Measurements from ENCODE around the gene SPO11.

Gene SPO11

GRCh38 chr20:57380081-57380750, 50.6 kb downstream of the SPO11 start:
- POLR2A ChIA-PET: interaction anchor here (1.2 kb wide), 1 partner anchor 11 kb away, joined by 3 read pairs; the partner anchor contains the start of gene RBM38
- CTCF ChIA-PET: interaction anchor here (1.0 to 1.1 kb wide), 3 partner anchors 9 to 122 kb away, joined by 3 to 5 read pairs (median 3); no protein-coding TSS in a partner anchor

DNA sequence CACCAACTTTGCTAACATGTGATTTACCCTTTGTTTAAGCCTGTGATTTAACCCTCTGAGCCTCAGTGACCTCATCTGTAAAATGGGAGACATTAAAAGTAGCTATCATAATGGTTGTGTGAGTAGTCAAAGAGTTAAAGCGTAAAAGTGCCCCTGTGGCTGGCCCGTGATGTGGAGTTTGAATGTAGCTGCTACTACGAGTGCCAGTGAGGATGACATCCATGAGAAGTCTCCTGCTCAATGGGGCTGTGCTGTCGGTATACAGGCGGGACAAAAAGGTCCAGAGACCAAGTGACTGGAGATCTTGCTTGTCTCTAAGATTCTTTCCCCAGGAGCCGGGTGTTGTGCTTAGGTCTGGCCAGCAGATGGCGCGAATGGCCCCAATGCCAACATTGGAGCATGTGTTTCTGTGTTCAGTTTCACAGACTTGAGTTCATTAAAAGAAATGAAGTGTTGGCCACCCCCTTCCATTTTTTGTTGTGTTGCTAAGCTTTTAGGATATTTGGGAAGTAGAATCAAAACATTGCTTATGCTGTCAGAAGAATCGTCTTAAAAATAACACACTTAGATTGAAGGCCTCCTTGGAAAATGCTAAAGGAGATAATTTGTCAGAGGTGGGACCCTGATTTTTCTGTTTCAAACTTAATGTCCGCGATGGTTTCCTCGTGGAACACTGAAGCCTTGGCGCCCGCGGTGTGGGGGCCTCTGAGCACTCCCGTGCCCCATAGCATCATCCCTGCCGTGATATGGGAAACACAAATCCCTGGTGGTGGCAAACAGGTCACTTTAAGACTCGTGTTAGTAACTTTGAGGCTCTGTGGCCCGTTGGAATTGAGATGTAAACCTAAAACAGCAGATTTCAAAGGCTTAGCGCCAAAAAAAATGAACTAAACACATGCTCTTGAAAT, 52.2 kb downstream of the SPO11 start:
- peak; percentile 81 for DNase-seq (ENCODE audit: extremely low spot score)
- TF ChIP-seq L3MBTL2 (conservative IDR thresholded peaks at IDR 0.05): 0 out of 2 replicates have a peak, but pooled peaks have one; percentile 22
- TF ChIP-seq LEF1 (IDR thresholded peaks at IDR 0.05; ENCODE audit: borderline replicate concordance): no peak
- ChIA-PET CTCF (interaction anchor here (0.6 to 1.2 kb wide), 5 partner anchors 23 to 142 kb away, joined by 3 read pairs; no protein-coding TSS in a partner anchor), POLR2A (no interaction called here)

More at GRCh38 chr20:57380081-57380750, 50.6 kb downstream of the SPO11 start:
- DNase-seq (ENCODE audit: extremely low spot score): no peak
- no peak for TF ChIP-seq CTBP1 (IDR thresholded peaks at IDR 0.05; ENCODE audit: borderline replicate concordance)
- no peak for TF ChIP-seq ARNT (IDR thresholded peaks at IDR 0.05)
- TF ChIP-seq, protein P1, sequence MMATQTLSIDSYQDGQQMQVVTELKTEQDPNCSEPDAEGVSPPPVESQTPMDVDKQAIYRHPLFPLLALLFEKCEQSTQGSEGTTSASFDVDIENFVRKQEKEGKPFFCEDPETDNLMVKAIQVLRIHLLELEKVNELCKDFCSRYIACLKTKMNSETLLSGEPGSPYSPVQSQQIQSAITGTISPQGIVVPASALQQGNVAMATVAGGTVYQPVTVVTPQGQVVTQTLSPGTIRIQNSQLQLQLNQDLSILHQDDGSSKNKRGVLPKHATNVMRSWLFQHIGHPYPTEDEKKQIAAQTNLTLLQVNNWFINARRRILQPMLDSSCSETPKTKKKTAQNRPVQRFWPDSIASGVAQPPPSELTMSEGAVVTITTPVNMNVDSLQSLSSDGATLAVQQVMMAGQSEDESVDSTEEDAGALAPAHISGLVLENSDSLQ (IDR thresholded peaks at IDR 0.05): no peak

DNA sequence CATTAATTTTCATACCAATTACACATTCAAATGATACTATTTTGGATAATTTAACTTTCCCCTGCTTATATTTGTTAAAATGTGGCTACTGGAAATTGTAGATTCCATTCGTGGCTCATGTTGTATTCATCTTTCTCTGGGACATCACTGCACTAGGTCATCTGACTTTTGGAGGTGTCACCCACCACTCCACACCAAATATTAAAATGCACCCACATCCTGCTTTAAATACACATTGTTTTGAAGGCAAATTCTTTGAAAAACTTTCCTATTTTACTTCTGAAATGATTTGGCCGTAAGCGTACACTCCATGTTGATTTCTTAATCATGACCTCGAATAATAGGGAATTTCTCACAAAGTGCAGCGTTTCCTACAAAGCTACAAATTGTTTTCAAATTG, 52.9 kb downstream of the SPO11 start:
- ChIA-PET POLR2A (no interaction called here), CTCF (interaction anchor here (0.6 kb wide), 1 partner anchor 111 kb away, joined by 3 read pairs; no protein-coding TSS in a partner anchor)
- DNase-seq (ENCODE audit: extremely low spot score): no peak
- no peak for TF ChIP-seq BHLHE40 (IDR thresholded peaks at IDR 0.05; ENCODE audit: borderline replicate concordance)
- no peak for TF ChIP-seq ELF4 (IDR thresholded peaks at IDR 0.05)
- TF ChIP-seq L3MBTL2 (conservative IDR thresholded peaks at IDR 0.05): no peak
- TF ChIP-seq FOXM1 (IDR thresholded peaks at IDR 0.05; ENCODE audit: borderline replicate concordance): no peak
- TF ChIP-seq CTBP1 (IDR thresholded peaks at IDR 0.05; ENCODE audit: borderline replicate concordance): no peak
- no peak for TF ChIP-seq HDGF (IDR thresholded peaks at IDR 0.05; ENCODE audit: borderline replicate concordance)
- TF ChIP-seq SUZ12 (IDR thresholded peaks at IDR 0.05): no peak

DNA sequence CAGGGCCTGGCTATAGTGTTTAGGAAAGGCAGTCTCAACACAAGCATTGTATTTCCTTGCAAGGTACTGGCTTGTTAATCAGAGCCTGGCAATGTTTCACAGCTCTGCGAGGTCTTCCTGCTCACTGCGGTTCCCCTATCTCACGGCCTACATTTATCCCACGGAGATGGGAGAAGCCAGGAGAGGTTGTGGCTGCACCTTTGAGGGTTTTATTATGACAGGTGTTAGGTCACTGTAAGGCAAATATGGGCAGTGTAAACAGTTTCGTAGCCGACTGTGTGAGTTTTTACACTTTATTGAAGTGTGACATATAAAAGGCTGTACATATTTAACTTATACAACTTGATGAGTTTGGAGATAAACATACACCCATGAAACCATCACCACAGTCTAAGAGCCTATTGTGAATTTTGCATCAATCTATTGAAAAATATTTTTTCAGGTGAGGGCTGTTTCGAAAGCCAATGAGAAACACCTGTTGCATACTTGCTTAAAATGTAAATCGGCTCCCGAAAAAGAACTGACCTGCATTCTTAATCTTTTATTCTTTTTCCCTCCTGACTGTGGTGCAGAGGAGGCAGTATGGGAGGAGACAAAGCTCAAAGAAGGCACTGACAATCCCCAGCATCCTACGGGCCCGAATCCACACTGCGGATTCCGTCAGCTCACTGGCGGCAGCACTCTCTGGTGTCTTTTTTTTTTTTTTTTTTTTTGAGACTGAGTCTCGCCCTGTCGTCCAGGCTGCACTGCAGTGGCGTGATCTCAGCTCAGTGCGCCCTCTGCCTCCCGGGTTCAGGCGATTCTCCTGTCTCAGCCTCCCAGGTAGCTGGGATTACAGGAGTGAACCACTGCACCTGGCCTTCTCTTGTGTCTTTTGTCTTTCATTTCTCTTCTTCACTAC, 54.1 kb downstream of the SPO11 start:
- ChIA-PET CTCF (no interaction called here), POLR2A (no interaction called here)
- no peak for TF ChIP-seq NFRKB (IDR thresholded peaks at IDR 0.05)
- TF ChIP-seq TARDBP (IDR thresholded peaks at IDR 0.05): no peak
- TF ChIP-seq FOXM1 (IDR thresholded peaks at IDR 0.05; ENCODE audit: borderline replicate concordance): no peak
- TF ChIP-seq ARNT (IDR thresholded peaks at IDR 0.05): no peak
- TF ChIP-seq ZNF384 (IDR thresholded peaks at IDR 0.05): no peak
- no peak for TF ChIP-seq LEF1 (IDR thresholded peaks at IDR 0.05; ENCODE audit: borderline replicate concordance)
- TF ChIP-seq HDGF (IDR thresholded peaks at IDR 0.05; ENCODE audit: borderline replicate concordance): no peak
- TF ChIP-seq CTBP1 (IDR thresholded peaks at IDR 0.05; ENCODE audit: borderline replicate concordance): no peak
- TF ChIP-seq BHLHE40 (IDR thresholded peaks at IDR 0.05; ENCODE audit: borderline replicate concordance): no peak
- TF ChIP-seq, protein P1 (IDR thresholded peaks at IDR 0.05): no peak
- no peak for TF ChIP-seq L3MBTL2 (conservative IDR thresholded peaks at IDR 0.05)
- TF ChIP-seq ELF4 (IDR thresholded peaks at IDR 0.05): no peak
- DNase-seq (ENCODE audit: extremely low spot score): no peak

DNA sequence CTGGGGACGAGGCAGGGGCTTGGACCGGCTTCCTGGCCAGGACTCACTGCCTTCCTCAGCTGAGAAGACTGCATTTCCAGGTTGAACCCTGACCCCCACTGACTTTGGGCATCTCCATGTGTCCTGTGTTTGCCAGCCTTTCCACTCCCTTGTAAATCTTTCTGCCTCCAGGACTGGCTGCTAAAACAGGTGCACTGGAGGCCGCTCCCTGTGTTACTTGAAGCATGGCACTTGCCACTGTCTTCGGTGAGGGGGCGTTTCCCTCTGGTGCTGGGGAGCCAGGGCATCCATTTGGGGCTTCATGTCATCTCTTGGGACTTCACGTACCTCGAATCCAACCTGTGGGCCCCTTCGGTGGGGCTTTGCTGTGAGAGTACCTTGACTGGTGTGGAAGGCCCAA, 54.9 kb downstream of the SPO11 start:
- ChIA-PET CTCF (no interaction called here), POLR2A (no interaction called here)
- TF ChIP-seq ZNF384 (IDR thresholded peaks at IDR 0.05) (no peak), SUZ12 (IDR thresholded peaks at IDR 0.05) (no peak), ARNT (IDR thresholded peaks at IDR 0.05) (no peak), LEF1 (IDR thresholded peaks at IDR 0.05; ENCODE audit: borderline replicate concordance) (no peak), FOXM1 (IDR thresholded peaks at IDR 0.05; ENCODE audit: borderline replicate concordance) (no peak), ELF4 (IDR thresholded peaks at IDR 0.05) (no peak), SP1 (IDR thresholded peaks at IDR 0.05) (no peak), NFRKB (IDR thresholded peaks at IDR 0.05) (no peak)
- TF ChIP-seq, protein P1 (IDR thresholded peaks at IDR 0.05): no peak
- DNase-seq (ENCODE audit: extremely low spot score): no peak

Data from HEK293T (cell line).